CD4-positive, alpha-beta T cell treated with Interleukin-4 for 1 hour (primary cell): ENCODE measurements around the gene FBN1.

ENCODE experiments used
- DNase-seq, 2 donors: peaks; one replicate each; pipeline ENCODE4 v3.0.0-alpha.2; 2020 to 2022

FBN1 gene

DNA sequence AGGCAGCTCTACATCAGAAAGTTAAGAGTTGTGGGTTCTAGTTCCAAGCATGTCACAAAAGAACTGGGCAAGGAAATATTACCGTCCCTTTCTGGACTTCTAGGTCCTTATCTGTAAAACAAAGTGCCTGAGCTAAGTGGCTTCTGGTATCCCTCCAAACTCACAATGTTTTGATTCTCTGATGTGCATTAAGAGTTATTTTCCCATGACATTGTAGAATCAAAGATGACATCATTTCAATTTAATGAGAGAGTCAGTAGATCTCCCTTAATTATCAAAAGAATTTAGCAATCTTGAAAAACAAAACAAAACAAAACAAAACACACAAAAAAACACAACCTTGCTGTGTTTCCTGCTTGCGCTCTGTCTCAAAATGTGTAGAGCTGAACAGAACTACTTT is 225.6 kb downstream of the FBN1 start:
- no peak for DNase-seq

DNA sequence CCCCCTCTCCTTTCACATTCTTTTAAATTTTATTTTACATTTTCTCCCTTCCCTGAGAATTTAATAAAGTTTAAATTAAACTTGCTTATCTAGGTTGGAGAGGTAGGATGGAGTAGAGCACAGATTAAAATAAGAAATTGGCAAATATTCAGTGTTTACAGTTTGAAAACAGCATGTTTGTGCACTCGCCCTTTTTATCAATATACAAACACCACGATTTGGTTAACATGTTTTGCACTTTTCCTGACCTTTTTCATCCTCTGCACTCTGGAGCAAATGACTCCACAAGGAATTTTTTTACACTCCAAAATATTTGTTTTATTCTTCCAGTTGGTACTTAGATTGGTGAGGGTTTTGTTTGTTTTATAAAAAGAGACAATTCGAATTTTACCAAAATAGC is 227.2 kb downstream of the FBN1 start:
- no peak for DNase-seq

DNA sequence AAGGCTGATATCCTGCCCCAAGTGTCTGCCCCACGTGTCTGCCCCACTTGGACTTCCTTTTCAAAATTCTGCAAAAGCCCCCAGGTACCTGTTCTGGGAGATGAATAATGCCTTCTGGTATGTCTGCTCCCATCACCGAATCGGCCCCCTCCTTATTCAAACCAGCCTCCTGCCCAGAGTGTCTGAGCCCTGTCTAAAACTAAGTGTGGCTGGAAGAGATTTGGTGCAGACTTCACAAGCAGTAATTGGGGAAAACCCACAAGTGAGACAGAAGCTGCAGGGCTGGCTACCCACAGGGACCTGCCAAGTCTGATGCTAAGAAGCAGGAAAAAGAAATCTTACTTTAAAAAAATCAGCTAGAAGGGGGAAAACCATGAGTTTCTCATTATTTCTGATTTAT is 229.2 kb downstream of the FBN1 start:
- no peak for DNase-seq

DNA sequence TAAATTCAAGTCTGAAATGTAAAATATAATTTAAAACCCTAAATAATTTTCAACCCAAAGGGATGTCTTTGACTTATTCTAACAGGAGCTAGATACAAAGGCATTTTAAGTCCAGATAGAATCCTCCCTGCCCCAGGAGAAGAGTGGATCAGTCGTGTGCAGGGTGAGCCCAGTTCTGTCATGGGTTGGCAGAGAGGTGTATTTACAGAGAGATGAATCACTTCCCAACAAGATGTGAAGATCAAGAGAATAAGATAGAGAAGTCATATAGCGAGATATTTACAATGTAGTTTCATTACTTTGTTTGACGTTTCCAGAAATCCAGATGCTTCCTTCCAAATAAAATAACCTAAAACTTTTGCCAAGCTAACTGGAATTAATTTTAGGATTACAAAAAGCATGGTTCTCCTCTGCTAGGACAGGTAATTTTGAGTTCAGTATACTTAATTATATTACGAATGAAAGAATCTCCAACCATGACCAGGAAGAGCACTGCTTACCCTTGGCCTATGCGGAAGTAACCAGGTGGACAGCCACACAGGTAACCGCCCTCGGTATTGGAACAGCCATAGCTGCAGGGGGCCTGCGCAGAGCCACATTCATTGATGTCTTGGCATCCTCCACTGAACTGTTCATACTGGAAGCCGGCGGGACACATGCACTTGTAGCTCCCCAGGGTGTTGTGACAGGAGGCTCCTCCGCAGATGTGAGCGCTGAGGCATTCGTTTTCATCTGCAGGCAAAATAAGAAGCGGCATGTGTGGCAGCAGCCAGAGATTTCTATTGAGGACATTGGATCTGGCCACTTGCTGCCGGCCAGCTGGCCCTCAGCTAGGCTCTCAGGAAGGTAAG is 230.2 kb downstream of the FBN1 start:
- DNase-seq = no peak

DNA sequence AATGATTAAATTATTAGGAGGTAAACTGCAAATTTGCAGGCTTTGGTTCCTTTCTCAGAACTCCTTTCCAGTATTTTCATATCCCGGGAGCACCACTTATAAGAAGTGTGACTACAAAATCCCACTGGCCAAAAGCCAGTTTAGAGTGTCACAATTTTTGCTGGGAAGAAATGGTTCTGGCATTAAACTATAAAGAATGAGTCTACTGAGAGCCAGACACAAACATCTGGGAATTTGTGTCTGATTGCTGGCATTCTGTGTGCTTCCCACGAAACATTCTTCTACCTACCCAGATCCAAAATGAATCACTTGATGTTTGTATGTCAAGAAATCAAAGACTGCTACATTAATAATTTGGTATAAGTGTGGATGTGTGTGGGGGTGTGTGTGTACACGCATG is 231.5 kb downstream of the FBN1 start:
- no peak for DNase-seq

DNA sequence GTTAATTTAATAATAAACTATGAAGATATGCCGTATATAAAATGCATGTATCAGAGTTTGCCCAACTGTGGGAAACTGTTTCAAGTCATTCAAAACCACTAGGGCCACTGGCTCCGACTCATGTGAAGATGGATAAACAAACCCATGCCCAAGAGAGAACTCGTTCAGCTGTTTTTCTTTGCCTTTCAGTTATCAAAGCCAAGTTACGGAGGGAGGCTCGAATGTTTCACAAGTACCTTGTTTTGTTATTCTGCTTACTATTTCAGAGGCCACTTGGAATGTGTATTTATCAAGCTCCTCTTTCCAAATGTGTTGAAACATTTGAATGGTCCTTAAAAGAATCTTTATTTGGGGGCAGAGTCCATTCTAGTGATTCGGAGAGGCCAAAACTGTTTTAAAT is 232.2 kb downstream of the FBN1 start:
- DNase-seq = no peak

DNA sequence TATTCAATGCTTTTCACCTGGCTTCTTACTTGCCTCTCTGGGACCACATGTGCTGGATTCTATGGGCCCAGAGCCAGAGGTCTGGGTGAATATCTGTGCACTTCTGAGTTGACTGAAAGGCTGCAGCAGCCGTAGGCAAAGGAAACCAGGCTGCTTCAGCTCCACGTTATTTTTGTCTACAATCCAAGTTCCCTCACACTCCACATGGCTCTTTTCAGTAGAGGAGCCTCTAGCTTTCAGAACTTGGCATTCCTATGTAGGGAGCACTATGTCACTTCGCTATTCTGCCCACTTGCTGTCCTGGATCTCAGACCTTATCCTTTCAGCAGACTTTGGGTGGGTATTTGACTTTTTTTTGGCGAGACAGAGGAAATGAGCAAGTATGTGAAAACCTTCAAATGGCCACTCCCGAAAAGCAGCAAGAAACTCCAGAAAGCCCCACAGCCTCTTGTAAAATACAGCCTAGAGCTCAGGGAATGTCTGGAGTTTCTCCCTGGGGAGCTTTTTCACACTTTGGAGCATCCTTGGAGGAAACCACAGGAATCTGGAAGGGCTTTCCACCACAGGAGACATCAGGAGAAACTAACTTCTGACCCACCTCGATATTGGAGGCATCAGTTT is 233.4 kb downstream of the FBN1 start:
- no peak for DNase-seq

DNA sequence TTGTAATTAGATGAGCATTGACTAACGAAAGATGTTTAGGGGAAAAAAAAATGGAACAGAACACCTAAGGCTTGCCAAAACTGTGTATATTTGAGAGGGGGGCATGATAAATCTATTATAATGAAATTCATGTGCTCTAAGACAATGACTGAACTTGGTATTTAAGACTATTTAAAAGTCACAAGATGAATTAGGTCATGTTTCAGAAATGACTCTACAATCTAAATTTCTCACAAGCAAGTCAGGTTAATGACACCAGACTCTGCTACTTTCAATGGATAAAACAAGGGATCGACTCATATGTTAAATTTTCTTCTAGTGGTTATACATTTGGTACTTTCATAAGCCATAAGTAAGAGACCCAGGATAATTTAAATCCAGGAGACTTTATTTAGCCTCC is 235.9 kb downstream of the FBN1 start:
- DNase-seq = no peak

DNA sequence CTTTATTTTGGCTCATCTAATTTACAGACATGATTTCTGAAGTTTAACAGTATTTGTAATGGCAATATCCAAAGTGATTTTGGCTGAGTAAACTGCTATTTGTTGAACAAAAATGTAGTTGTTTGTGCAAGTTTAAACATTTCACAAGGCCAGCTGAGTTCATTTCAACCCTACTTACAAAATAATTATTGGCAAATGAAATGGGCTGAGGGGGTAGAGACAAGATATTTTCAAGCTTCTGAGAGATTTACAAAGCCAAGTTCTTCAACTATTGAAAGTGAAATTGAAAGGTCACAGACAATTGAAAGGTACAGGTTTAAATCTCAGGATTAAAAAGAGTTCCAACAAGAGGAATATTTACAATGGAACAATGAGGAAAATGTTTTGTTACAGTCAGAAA is 237.2 kb downstream of the FBN1 start:
- no peak for DNase-seq

DNA sequence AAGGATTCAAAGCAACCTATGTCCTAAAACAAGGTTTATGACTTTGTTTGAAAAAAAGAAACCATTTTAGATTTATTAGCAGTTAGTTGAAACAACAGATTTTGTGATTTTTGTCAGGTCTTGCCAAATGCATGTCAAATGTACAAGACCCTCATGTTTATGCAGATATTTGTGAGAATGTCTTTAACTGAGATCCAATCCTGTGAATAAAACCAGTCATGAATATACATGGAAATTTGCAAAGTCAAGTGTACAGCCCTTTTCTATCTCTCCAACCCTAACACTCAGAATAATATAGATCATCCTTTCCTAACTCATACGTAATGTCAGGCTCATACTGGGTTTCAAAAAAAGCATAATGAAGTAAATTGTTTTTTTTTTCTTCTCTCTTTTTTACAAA is 237.9 kb downstream of the FBN1 start:
- no peak for DNase-seq

DNA sequence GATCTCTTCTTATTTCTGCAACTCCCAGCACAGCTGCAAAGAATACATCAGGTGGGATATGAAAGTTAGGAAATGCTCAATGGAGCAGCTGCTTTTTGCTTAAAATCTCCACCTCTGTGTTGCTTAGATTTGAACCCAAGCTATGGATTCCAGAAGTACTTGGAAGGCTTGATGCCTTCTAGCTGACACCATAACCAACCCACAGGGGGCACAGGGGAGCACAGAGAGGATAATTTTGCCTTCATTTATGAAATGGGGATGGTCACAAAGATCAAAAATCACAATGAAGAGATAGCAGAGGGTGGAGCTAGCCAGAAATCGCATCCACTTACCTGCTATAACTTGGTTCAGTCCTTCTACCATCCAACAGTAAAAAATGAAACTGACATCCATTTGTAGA is 238.6 kb downstream of the FBN1 start:
- no peak for DNase-seq

DNA sequence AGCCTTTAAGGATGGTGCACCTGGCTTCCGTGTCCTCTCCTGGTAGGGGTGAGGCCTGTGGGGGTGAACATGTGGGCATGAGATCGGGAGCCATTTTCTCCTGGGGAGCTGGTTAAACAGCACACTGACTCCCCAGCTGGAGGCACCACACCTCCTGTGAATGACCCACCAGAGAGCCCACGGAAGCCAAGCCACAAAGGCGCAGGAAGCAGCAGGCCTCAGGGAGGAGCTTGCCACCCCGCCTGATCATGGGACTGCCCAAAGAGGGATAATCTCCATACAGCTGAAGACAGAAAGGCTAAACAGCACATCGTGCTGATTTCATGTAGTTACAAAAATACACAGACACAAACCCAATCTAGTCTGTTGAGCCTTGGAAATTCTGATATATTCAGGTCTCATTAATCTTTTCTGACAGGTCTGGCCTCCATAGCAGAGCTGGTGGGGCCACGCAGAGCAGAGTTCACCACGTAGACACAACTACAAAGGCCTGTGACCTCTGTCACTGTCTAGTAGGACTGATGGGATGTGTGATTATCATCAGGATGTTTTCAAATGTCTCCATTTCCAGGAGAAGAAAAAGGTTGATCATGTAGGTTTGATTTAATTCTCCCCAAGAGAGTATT is 239.1 kb downstream of the FBN1 start:
- no peak for DNase-seq

DNA sequence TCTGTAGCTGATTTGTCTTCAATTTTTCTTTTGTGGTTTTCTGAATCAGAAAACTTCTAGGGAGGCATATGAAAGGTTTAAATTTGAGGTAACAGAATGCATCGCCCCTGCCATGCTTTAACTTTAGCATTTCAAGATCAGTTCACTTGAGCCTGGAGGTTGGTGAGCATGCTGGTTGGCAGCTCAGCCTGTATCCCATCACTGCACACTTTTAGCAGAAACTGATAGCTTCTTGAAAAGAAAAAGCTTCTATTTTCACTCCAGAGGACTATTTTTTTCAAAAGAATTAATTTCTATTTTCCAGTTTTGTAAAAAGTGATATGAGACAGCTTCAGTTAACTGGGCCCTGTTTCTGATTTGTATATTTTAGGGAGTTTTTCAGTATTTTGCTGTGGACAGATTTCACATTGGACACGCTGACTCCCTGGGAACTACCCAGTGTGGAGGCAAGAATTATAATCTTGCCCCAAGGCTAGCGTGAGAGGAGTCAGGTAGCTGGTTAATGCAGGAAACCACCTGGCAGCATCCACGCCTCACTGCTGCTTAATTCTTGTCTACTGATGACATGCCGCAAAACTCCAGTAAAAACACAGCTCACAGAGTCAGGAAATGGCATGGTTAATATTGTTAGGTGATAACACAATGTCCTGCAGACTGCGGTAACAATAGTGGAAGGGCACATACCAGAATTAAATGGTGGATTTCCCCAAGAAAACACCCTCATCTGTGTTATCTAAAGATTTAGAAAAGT is 242.9 kb downstream of the FBN1 start:
- DNase-seq = no peak

DNA sequence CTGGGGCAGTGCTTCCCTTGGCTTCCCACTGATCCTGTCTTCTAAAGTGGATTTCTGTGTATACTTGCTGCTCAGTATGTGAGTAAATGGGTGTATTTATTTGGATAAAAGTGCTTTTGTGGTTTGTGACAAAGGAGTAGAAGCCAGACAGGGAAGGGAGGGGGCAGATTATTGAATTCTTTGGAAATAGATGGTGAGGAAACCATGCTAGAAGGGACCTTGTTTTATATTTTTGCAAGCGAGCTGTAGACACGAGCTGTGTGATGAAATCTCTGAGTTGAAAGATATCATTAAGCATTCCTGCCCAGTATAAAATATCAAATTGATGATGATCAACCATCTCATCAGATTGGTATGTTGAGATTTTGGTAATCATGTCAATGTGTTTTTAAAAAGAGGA is 245.4 kb downstream of the FBN1 start:
- no peak for DNase-seq

DNA sequence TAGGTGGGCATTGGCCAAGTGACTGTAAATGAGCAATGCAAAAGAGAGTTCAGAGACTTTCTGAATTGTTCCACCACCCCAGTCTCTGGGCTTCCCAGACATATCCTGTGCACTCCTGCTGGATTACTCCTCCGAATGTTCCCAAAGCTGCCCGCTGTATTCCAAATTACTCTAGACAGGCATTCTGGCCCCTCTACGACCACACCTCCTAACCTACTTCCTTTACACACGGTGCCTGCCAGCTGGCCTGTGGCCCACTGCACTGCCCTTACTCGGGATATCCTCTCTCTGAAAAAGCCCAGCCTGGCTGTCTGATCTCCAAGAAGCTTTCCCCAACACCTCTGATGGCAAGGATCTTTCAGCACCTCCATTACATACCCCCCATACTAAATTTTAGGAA is 247.7 kb downstream of the FBN1 start:
- DNase-seq = no peak

DNA sequence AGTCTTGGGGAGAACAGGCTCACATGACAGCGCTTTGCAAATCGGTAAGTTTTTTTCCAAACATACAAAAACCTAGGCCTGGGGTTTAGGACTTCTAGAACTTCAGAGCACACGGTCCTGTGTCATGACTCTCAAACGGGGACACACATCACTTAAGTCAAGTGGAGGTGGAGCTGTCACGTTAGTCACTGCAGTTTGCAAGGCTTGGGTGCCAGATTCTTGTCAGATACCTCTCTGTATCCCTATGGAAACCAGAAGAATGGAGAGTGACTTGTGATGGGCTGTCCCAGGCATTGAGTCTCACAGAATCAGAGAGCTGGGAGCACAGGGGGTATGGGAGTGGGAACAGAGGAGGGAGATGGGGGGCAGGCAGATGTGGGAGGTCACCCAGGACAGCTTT is 249.5 kb downstream of the FBN1 start:
- no peak for DNase-seq

DNA sequence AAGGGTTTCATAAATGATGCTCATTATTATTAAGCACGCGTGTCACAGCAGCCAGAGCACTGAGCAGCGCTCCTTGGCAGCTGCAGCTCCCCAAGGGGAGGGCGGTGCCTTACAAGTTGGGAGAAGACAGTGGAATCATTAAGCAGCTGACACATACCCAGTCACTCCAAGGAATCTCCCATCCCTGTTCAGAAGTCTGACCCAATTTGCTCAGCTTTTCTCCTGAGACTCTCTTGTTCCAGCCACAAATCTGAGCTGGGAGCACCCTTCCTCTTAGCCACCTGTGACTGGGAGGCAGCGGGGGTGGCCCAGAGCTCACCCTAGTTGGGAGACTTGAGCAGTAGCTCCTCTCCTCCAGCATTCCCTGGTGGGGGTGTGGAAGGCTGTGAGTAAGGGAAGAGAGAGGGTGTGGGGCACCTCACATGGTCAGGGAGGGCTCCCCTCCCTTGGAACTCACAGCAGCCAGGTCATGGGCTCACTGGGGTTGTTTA is 249.9 kb downstream of the FBN1 start:
- DNase-seq = no peak

DNA sequence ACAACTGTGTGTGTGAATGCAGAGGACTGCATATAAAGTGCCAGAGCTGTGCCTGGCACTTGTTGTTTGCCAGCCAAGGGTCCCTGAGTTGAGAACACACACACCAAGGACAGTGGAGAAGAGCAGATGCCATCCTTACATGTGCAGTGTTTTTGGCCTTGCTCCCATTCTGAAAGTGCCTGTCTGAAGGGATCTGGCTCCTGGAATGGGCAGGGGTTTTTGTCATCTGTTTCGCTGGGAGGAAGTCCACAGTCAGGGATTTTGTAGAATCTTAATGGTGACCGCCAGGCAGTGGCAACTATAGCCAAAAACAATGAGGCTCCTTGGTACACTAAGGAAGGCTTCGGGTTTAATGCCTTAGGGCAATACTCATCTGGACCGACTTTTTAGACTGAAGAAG is 250.5 kb downstream of the FBN1 start:
- DNase-seq = no peak

DNA sequence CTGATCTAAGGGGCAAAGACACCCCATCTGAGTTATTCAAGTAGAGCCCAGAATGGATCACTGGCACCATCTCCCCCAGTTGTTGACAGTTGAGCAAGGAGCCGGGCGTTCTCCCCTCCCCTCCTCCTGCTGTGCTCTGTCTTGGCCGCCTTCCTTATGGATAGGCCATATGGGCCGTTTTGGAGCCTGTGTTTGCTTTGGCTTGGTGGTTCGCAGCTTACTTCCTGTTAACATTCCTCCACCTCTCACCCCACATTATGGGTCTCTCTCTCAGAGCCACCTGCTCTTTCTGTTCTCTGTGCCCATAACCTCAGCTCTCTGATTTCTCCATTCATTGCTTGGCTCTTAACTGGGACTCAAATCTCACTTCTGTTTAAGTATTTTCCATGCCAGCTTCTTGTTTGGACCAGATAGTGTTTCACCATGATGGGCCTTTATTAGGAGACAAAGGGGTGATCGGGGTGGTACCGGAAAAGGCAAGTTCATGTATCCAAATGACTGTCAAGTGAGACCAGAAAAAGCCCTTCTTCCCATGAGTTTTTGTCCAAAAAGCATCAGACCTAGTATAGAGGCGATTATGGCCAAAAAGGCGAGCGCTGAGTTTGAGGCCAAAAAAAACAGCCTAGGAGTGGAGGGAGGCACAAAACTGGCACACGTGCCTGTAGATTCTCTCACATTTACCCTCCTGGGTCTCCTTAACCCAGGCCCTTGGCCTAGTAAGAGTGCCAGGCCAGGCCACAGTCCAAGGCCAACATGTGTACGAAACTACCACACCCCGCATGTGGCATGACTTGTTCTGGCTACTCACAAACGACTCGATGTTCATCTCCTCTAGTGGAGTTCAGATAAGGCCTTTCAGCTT is 251.6 kb downstream of the FBN1 start:
- no peak for DNase-seq

DNA sequence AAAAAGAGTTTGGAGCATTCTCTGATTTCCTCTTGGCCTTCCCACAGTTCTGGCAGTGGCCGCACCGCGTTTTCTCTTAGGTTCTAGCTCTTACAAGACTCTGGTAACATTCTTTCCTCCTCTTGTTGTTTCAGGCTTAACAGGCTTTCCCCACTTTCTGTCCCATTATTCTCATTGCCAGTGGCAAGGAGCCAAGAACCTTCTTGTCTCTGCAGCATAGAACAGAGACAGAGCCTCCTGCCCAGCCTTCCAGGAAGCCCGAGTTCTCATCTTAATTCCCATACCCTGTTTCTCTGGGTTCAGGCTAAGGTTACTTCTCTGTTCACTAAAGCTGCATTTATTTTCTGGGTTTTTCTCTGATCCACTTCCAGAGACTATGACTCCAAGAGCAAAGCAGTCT is 253.2 kb downstream of the FBN1 start:
- no peak for DNase-seq

DNA sequence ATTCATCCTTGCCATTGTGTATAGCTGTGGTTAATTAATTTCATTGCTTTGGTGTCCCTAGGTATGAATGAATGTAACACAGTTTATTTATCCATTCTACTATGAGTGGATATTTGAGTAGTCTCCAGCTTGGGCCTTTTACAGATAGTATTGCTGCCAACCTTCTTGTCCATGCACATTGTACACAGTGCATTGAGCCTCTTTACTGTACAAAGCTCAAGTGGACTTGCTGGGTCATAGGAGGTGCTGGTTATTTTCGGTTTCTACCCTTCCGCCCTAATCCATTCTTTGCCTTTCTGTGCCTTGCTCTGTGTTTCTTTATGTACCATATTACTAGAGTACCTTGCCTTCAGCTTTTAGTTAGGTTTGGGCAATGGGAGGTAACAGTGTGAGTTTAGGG is 253.6 kb downstream of the FBN1 start:
- no peak for DNase-seq

DNA sequence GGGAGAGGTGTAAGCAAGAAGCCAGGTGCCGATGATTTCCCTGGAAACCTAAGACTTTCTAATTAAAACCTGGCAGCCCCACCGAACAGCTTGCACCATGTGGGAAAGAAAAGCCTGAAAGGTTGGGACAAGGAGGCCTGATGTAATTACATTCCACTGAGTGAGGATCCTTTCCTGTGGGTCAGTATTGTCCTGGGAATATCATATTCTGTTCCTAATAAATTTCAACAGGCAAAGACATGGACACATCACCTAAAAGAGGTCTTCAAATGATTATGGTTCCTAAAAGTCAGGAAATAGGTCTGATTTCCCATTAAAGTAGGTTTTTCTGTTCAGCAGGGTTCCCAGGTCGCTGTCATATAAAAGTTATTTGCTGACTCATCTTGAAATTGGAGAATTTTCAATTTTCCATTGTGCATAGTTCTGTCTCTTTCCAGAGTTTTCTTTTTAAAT is 255.8 kb downstream of the FBN1 start:
- no peak for DNase-seq
